Measurements from ENCODE around the gene COL9A3. TPM values are rescaled to one million over a fixed set of nuclear protein-coding genes. Genes with fewer than 3 reads are reported as not detected.

The COL9A3 gene
- total and polyA plus RNA-seq, 2 of the 8 experiments (the other 6 are each of a cell fraction or from before 2014, with no cell fraction given), result 21.7 to 80.1 TPM

- no peak overlapping the region for H2BK5ac ChIP-seq (ENCODE audit: low read depth, low read length)
- H3K23ac ChIP-seq (ENCODE audit: insufficient read length), result no peak overlapping the region
- no peak overlapping the region for H3K14ac ChIP-seq (ENCODE audit: insufficient read length)
- H3K27me3 ChIP-seq (replicated peaks in 1 of 4; ENCODE audit: control insufficient read depth in 3 of 4, extremely low read depth in 1 of 4, insufficient read depth in 3 of 4, low read length in 3 of 4), result no peaks in the 10 kb centered on the region
- no peak overlapping the region for H3K56ac ChIP-seq (replicated peaks; ENCODE audit: insufficient read length, low read depth, low read length)
- H3K4ac ChIP-seq (replicated peaks; ENCODE audit: insufficient read length, low read depth, low read length), result no peak overlapping the region
- DNase-seq (ENCODE audit: low read depth in 1 of 2, low spot score in 2 of 2) (no peak), FAIRE-seq (no peak)
- H3K18ac ChIP-seq (ENCODE audit: extremely low read depth, low read length), result no peak overlapping the region
- no peak overlapping the region for H2BK120ac ChIP-seq (replicated peaks; ENCODE audit: low read depth, low read length)
- no peak overlapping the region for H3K9ac ChIP-seq (replicated peaks in 1 of 4; ENCODE audit: extremely low read depth in 1 of 4, low read depth in 3 of 4, low read length in 3 of 4)
- H3K4me3 ChIP-seq (ENCODE audit: extremely low read depth in 1 of 4, insufficient read depth in 2 of 4, low read depth in 3 of 4, low read length in 4 of 4), result no peak overlapping the region
- H3K23me2 ChIP-seq (ENCODE audit: low read depth, low read length), result no peaks in the 10 kb centered on the region
- H2BK15ac ChIP-seq (ENCODE audit: low read length), result no peak overlapping the region
- H4K91ac ChIP-seq (replicated peaks; ENCODE audit: insufficient read length, low read length), result no peak overlapping the region
- H3K9me3 ChIP-seq (ENCODE audit: insufficient read depth in 2 of 2, low read depth in 1 of 2, low read length in 1 of 2), result peaks cover 0 to 3% of the 10 kb centered on the region in 2 experiments; a peak in 1 of 4 replicates
- no peak overlapping the region for H3K4me2 ChIP-seq (ENCODE audit: insufficient read depth in 1 of 2, low read depth in 2 of 2, low read length in 2 of 2)
- H3K79me1 ChIP-seq (ENCODE audit: low read depth, low read length), result no peaks in the 10 kb centered on the region
- H4K5ac ChIP-seq (ENCODE audit: insufficient read length, low read depth, low read length), result no peak overlapping the region
- no peak overlapping the region for H2AK5ac ChIP-seq (ENCODE audit: low read depth, low read length)
- no peak overlapping the region for H3K27ac ChIP-seq (ENCODE audit: low read depth, low read length)
- 96% methylated on average over 17 of the region's 17 CpGs; no CpG with 5 or more reads in 1 of the 2 experiments for WGBS, 2 experiments (ENCODE audit: extremely low coverage in 1 of 2, insufficient coverage in 1 of 2, insufficient read length in 1 of 2, insufficient replicate concordance in 2 of 2, low coverage in 1 of 2, low lambda C conversion rate in 2 of 2, missing lambda C conversion rate in 1 of 2)
- peaks cover 6 to 14% of the 10 kb centered on the region in 2 experiments for H4K20me1 ChIP-seq (replicated peaks in 1 of 2; ENCODE audit: control insufficient read depth in 1 of 2, insufficient read depth in 2 of 2, low read length in 2 of 2)
- H2BK20ac ChIP-seq (ENCODE audit: low read length), result no peak overlapping the region
- POLR2A ChIA-PET (ENCODE audit: partially characterized antibody), result interaction anchor here (1.1 to 8.5 kb wide), 7 partner anchors 11 to 50 kb away, joined by 3 to 88 read pairs (median 6); partner anchors contain the start of gene GID8
- no peak overlapping the region for H2BK12ac ChIP-seq (ENCODE audit: low read depth, low read length)
- H3K36me3 ChIP-seq (ENCODE audit: control insufficient read depth in 2 of 4, insufficient read depth in 4 of 4, low read length in 3 of 4), result peaks cover 45 to 71% (median 56%) of the 10 kb centered on the region in 4 experiments
- H3K4me1 ChIP-seq (replicated peaks in 1 of 4; ENCODE audit: control insufficient read depth in 3 of 4, insufficient read depth in 4 of 4, low read length in 3 of 4), result peaks cover 0 to 19% (median 9%) of the 10 kb centered on the region in 4 experiments; a peak in 5 of 7 replicates
- H3K79me2 ChIP-seq (ENCODE audit: control insufficient read depth in 1 of 2, insufficient read depth in 2 of 2, low read length in 2 of 2), result no peaks in the 10 kb centered on the region
- H2AFZ ChIP-seq (ENCODE audit: low read length), result no peak overlapping the region
- H4K8ac ChIP-seq (ENCODE audit: extremely low read depth, insufficient read depth, low read length), result no peak overlapping the region
- CTCF ChIA-PET (ENCODE audit: partially characterized antibody), result interaction anchor here (0.7 to 6.4 kb wide), 5 partner anchors 11 to 80 kb away, joined by 4 to 56 read pairs (median 5); no protein-coding TSS in a partner anchor
- no peak for TF ChIP-seq CHD1 (IDR thresholded peaks at IDR 0.05; ENCODE audit: low read depth, low read length)
- TF ChIP-seq POLR2A (IDR thresholded peaks at IDR 0.05; ENCODE audit: control extremely low read depth in 1 of 2, low read depth in 2 of 2, low read length in 2 of 2), result no peak
- no peak for TF ChIP-seq RFX5 (IDR thresholded peaks at IDR 0.05; ENCODE audit: borderline replicate concordance, low read depth, low read length)
- TF ChIP-seq SIX5 (IDR thresholded peaks at IDR 0.05; ENCODE audit: low read depth, low read length), result no peak
- no peak for TF ChIP-seq TBP (IDR thresholded peaks at IDR 0.05; ENCODE audit: low read depth, low read length)
- TF ChIP-seq NANOG (IDR thresholded peaks at IDR 0.05; ENCODE audit: insufficient read depth, low read depth, low read length, poor library complexity, severe bottlenecking), result no peak
- TF ChIP-seq SRF (IDR thresholded peaks at IDR 0.05; ENCODE audit: low read depth, low read length), result no peak
- no peak for TF ChIP-seq EZH2 (IDR thresholded peaks at IDR 0.05; ENCODE audit: low read depth, low read length, severe bottlenecking)
- no peak for TF ChIP-seq SIRT6 (IDR thresholded peaks at IDR 0.05; ENCODE audit: low read length)
- no peak for TF ChIP-seq ATF3 (IDR thresholded peaks at IDR 0.05; ENCODE audit: insufficient read depth, low read depth, low read length)
- TF ChIP-seq TEAD4 (IDR thresholded peaks at IDR 0.05; ENCODE audit: low read depth, low read length), result no peak
- TF ChIP-seq PHF8 (conservative IDR thresholded peaks at IDR 0.05; ENCODE audit: low read depth, low read length), result no peak
- no peak for TF ChIP-seq KDM5A (IDR thresholded peaks at IDR 0.05; ENCODE audit: low read length)
- TF ChIP-seq FOSL1 (IDR thresholded peaks at IDR 0.05; ENCODE audit: insufficient read depth, low read depth, low read length), result no peak
- TF ChIP-seq HDAC6 (IDR thresholded peaks at IDR 0.05; ENCODE audit: low read depth, low read length), result no peak
Measured at GRCh38 chr20:62888910-62889309, 72.1 kb downstream of the COL9A3 start.

Data from H1 (cell line).